Measurements from ENCODE around the gene ATP2B1.

ATP2B1 gene

GRCh38 chr12:89539426-89540223 lies 169.0 kb downstream of the ATP2B1 start:
- DNase-seq, result no peak

GRCh38 chr12:89538897-89539296 lies 169.7 kb downstream of the ATP2B1 start:
- DNase-seq, result no peak
